ENCODE results near the gene BRME1.
A peak's percentile ranks its signal among the peaks of the same experiment; 100 is the strongest.

BRME1 gene

DNA sequence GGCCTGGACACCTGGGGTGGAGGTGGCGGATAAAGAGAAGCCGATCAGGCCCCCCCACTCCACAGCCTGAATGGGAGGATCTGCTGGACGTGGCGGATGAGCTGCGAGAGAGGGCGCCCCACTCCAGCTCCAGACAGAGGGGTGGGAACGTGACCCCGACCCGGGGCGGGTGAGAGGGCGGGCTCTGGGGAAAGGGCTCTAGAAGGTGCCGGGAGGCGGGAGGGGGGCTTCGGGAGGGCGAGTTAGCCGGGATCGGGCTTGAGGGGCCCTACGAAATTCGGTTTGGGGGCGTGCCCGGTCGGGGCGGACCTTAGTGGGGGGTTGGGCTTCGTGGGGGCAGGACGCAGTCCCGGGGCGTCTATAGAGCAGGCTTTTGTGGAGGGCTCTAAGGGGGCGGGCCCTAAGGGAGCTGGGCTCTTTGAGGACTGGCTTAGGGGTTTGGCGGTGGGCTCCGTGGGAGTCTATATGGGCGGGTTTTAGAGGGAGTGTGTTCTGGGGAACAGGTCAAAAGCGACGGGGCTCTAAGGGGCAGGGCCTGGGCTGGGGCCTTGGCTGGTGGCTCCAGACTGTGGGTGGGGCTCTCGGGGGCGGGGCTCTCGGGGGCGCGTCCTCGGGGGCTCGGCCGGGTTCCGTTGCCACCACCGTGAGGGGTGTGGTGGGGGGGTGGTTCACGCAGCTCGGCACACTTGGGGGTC is 33.1 kb downstream of the BRME1 start:
- no peaks in the 10 kb centered on the region for H3K36me3 Mint-ChIP-seq (ENCODE audit: low read depth)
- H3K27me3 Mint-ChIP-seq = peaks cover 29% of the 10 kb centered on the region
- peak overlapping the region; percentile 62 for H3K4me3 Mint-ChIP-seq
- H3K27ac Mint-ChIP-seq = no peak overlapping the region
- DNase-seq = peak; percentile 64
- H3K9me3 Mint-ChIP-seq = no peaks in the 10 kb centered on the region
- peaks cover 6% of the 10 kb centered on the region for H3K4me1 Mint-ChIP-seq (ENCODE audit: low read depth)

DNA sequence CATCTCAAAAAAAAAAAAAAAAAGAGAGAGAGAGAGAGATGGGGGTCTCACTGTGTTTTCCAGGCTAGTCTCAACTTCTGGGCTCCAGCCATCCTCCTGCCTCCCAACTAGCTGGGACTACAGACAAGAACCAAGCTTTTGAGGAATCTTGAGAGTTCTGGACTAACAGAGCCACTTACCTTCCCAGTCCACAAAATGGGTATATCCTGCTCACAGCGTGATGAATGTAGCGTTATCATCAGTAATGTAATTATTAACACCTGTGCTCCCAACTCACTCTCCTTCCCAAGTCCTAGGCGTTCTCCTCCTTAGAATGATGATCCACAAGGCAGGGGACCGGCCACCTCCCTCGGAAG is 33.6 kb downstream of the BRME1 start:
- H3K27me3 Mint-ChIP-seq = peaks cover 35% of the 10 kb centered on the region
- no peaks in the 10 kb centered on the region for H3K36me3 Mint-ChIP-seq (ENCODE audit: low read depth)
- no peak for DNase-seq
- peaks cover 6% of the 10 kb centered on the region for H3K4me1 Mint-ChIP-seq (ENCODE audit: low read depth)
- no peaks in the 10 kb centered on the region for H3K9me3 Mint-ChIP-seq
- H3K4me3 Mint-ChIP-seq = peak overlapping the region; percentile 62
- no peak overlapping the region for H3K27ac Mint-ChIP-seq

DNA sequence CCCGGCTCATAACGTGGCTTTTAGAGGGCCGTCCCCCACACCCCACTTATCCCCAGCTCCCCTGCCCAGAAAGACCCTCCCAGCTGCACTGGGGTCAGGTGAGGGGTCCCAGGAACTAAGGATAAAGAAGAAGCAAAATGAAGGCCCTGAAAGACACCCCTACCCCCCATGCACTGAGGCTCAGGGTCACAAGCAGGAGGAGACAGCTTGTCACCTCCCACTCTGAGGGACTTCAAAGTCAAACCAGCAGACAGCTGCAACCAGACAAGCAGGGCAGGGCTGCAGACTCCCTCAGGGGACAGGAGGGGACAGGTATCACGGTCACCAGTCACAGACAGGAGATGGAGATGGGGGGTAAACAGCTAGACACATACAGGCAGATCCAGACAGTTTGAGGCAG is 35.0 kb downstream of the BRME1 start:
- Mint-ChIP-seq H3K27ac (no peak overlapping the region), H3K9me3 (no peaks in the 10 kb centered on the region), H3K27me3 (peaks cover 44% of the 10 kb centered on the region), H3K4me1 (ENCODE audit: low read depth) (peaks cover 13% of the 10 kb centered on the region), H3K4me3 (no peak overlapping the region), H3K36me3 (ENCODE audit: low read depth) (no peaks in the 10 kb centered on the region)
- no peak for DNase-seq

- H3K4me3 Mint-ChIP-seq = no peak overlapping the region
- no peaks in the 10 kb centered on the region for H3K9me3 Mint-ChIP-seq
- DNase-seq = no peak
- H3K27me3 Mint-ChIP-seq = peaks cover 49% of the 10 kb centered on the region
- peaks cover 19% of the 10 kb centered on the region for H3K4me1 Mint-ChIP-seq (ENCODE audit: low read depth)
- H3K27ac Mint-ChIP-seq = no peak overlapping the region
- H3K36me3 Mint-ChIP-seq (ENCODE audit: low read depth) = no peaks in the 10 kb centered on the region
These were observed 36.6 kb downstream of the BRME1 start for GRCh38 chr19:13869281-13869680.

GRCh38 chr19:13868663-13869062 is 37.3 kb downstream of the BRME1 start:
- no peak overlapping the region for H3K4me3 Mint-ChIP-seq
- no peak overlapping the region for H3K27ac Mint-ChIP-seq
- H3K36me3 Mint-ChIP-seq (ENCODE audit: low read depth) = no peaks in the 10 kb centered on the region
- peaks cover 52% of the 10 kb centered on the region for H3K27me3 Mint-ChIP-seq
- no peaks in the 10 kb centered on the region for H3K9me3 Mint-ChIP-seq
- no peak for DNase-seq
- peaks cover 23% of the 10 kb centered on the region for H3K4me1 Mint-ChIP-seq (ENCODE audit: low read depth)

DNA sequence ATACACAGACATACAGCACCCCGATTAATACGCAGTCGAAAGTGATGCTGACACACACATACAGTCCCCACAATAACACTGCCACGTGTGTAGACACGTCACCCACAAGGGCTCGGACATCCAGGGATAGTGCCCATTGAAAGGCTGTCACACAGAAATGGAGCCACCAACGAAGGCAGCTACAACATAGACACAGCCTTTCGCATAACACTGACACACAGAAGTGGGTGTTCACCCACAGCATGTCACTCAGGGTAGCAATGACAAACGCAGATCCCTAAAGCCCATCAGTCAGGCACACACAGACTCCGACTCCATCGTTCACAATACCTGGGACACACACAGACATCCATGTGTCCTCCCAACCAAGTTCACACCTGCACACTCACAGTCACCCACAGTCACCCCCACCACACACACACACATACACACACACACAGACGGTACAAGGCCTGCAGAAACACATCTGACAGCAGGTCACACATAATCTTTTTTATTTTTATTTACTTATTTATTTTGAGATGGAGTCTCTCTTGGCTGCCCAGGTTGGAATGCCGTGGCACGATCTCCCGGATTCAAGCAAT is 39.4 kb downstream of the BRME1 start:
- Mint-ChIP-seq H3K4me1 (ENCODE audit: low read depth) (peaks cover 34% of the 10 kb centered on the region), H3K27ac (peak overlapping the region; percentile 59), H3K4me3 (peak overlapping the region; percentile 67), H3K36me3 (ENCODE audit: low read depth) (no peaks in the 10 kb centered on the region), H3K27me3 (peaks cover 48% of the 10 kb centered on the region), H3K9me3 (no peaks in the 10 kb centered on the region)
- DNase-seq = no peak

DNA sequence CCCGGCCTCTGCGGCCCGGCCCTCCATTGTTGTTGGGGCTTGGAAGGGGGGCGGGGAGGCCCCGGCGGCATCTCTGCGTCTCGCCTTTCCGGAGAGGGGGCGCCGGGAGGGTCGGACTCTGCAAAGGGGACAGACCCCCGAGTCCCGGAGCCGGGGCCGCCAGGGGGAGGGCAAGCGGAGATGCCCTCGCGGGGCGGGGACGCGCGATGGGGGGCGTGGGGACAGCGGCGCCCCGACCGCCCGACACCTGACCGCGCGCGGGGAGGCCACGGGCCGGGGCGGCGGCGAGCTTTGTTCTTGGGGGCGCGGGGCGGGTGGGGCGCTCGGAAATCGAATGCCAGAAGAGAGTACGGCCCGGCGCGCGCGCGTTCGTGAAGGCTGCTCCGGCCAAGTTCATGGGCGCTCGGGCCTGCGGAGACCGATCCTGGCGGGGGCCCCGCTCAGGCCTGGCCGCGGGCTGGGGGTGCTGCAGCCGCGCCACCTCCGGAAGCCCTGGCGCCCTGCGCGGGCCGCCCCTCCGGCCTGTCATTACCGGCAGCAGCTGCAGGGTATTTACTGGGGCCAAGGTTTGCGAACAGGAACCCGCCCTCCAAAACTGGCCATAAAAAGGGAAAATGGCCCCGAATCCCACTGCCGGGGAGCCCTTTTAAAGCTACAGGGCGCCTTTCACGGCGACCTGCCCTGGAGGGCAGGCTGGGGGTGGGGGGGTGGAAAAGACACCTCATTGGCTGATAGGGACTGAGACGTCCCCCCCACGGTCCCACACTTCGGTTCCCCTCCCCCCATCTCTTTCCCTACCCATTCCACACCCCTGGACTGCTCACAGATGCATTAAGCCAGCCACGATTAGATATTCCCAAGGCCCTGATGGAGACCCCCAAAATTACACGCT is 40.1 kb downstream of the BRME1 start:
- no peaks in the 10 kb centered on the region for H3K9me3 Mint-ChIP-seq
- H3K36me3 Mint-ChIP-seq (ENCODE audit: low read depth) = no peaks in the 10 kb centered on the region
- peak; percentile 47 for DNase-seq
- H3K4me3 Mint-ChIP-seq = peak overlapping the region; percentile 67
- peaks cover 43% of the 10 kb centered on the region for H3K27me3 Mint-ChIP-seq
- H3K27ac Mint-ChIP-seq = peak overlapping the region; percentile 59
- peaks cover 42% of the 10 kb centered on the region for H3K4me1 Mint-ChIP-seq (ENCODE audit: low read depth)

DNA sequence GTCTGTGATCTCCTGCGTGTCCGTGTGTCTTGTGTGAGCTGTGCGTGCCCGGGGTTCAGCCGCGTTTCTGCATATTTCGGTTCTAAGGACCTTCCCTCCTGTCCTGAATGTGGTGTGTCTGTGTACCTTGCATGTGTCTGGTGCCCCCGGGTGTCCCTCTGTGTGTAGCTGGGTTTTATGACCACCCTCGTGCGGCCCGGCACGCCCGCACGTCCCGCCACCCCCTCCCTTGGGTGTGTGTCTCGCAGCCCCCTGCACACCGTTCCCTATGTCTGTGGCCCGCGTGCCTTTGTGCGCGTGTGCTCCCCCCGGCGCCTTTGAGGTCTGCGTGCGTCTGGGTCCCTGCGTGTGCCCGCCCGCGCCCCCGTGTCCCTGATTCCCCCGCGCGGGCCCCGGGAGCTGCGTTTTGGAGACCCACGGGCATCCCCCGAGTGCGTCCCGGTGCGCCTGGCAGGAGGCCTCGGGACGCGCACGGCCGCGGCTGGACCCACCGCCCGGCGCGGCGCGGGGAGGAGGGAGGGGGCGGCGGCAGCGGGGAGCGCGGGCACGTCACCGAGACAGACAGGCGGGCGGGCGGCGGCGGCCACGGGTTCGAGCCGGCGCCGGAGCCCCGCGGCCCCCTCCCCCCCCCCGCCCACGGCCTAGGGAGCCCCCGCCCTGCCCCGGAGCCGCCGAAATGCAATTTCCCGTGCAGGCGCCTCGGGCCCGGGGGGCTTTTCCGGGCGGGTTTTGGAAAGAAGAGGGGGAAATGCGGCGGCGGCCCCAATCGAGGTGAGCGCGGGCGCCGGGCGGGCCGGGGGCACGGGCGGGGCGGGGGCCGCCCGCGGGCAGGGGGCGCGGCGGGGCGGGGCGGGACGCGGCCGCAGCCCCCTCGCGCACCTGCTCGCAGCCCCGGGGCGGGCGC is 41.0 kb downstream of the BRME1 start:
- Mint-ChIP-seq H3K4me3 (peak overlapping the region; percentile 71), H3K9me3 (no peaks in the 10 kb centered on the region), H3K27ac (peak overlapping the region; percentile 78), H3K36me3 (ENCODE audit: low read depth) (no peaks in the 10 kb centered on the region), H3K4me1 (ENCODE audit: low read depth) (peaks cover 47% of the 10 kb centered on the region), H3K27me3 (peaks cover 37% of the 10 kb centered on the region)
- DNase-seq = peak; percentile 39

DNA sequence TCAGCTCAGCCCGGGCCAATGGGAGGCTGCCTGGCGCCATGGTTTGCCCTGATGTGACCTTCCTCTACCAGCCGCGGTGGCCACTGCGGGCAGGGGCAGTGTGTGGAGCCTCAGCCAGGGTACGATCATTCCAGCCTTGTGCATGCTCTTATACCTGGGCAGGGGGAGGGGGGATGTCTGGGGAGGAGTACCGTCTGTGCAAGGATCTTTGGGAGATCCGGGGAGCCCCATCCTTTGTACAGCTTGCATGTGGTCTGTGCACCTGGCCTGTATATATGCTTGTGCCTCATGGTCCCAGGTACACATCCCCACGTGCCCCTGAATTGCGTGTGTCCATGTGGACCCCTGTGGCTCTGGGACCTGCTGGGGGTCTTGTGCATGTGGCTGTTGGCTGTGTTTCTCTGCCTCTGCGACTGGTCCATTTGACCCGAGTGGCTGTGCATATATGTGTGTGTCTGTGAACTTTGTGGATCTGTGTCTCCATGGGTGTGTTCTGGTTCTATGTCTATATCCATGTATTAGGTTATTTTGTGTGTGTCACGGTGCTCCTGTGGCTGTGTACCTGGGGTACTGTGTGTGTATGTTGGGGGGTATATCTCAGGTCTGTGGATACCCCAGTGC is 41.8 kb downstream of the BRME1 start:
- Mint-ChIP-seq H3K4me1 (ENCODE audit: low read depth) (peaks cover 53% of the 10 kb centered on the region), H3K27ac (peak overlapping the region; percentile 78), H3K36me3 (ENCODE audit: low read depth) (no peaks in the 10 kb centered on the region), H3K4me3 (peak overlapping the region; percentile 71), H3K9me3 (no peaks in the 10 kb centered on the region), H3K27me3 (peaks cover 34% of the 10 kb centered on the region)
- DNase-seq = peak; percentile 39

- H3K4me1 Mint-ChIP-seq (ENCODE audit: low read depth) = peaks cover 49% of the 10 kb centered on the region
- H3K27me3 Mint-ChIP-seq = peaks cover 23% of the 10 kb centered on the region
- H3K9me3 Mint-ChIP-seq = no peaks in the 10 kb centered on the region
- H3K27ac Mint-ChIP-seq = peak overlapping the region; percentile 95
- no peaks in the 10 kb centered on the region for H3K36me3 Mint-ChIP-seq (ENCODE audit: low read depth)
- H3K4me3 Mint-ChIP-seq = peak overlapping the region; percentile 87
- DNase-seq = peak; percentile 95
These were observed 44.0 kb downstream of the BRME1 start for GRCh38 chr19:13861714-13862531.

DNA sequence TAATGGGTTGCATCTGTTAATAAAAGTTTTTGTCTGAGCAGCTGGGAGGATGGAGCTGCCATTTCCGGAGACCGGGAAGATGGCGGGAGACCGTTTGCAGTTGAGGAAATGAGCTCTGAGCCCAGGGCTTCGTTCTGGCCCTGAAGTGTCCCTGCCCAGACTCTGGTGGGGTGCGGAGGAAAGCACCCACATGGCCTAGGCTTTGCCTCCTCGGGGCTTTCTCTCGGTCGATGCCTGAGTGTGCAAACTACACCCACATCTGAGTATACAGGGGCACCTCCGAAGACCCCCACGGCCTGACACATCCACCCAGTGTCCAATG is 44.6 kb downstream of the BRME1 start:
- Mint-ChIP-seq H3K27me3 (peaks cover 18% of the 10 kb centered on the region), H3K9me3 (no peaks in the 10 kb centered on the region), H3K27ac (peak overlapping the region; percentile 95), H3K4me1 (ENCODE audit: low read depth) (peaks cover 45% of the 10 kb centered on the region), H3K4me3 (peak overlapping the region; percentile 87), H3K36me3 (ENCODE audit: low read depth) (no peaks in the 10 kb centered on the region)
- DNase-seq = no peak

GRCh38 chr19:13860679-13861391 is 45.1 kb downstream of the BRME1 start:
- H3K9me3 Mint-ChIP-seq = no peaks in the 10 kb centered on the region
- H3K4me1 Mint-ChIP-seq (ENCODE audit: low read depth) = peaks cover 41% of the 10 kb centered on the region
- peaks cover 14% of the 10 kb centered on the region for H3K27me3 Mint-ChIP-seq

More at GRCh38 chr19:13860679-13861391, 45.1 kb downstream of the BRME1 start:
- Mint-ChIP-seq H3K27ac (peak overlapping the region; percentile 95), H3K36me3 (ENCODE audit: low read depth) (no peaks in the 10 kb centered on the region), H3K4me3 (peak overlapping the region; percentile 87)
- DNase-seq = no peak
